MCF 10A (cell line): ENCODE results near the gene SETBP1. TPM values are rescaled to one million over a fixed set of nuclear protein-coding genes. Genes with fewer than 3 reads are reported as not detected.
A peak's percentile ranks its signal among the peaks of the same experiment; 100 is the strongest.

ENCODE experiments used
- BruUV-seq: library from RNA; stranded (reverse); fragments of 400-500 nt; replicated peaks from 2 replicates; lab custom pipeline; 2021; lab: Mats Ljungman, UMichigan
- CTCF ChIA-PET: fragments of 300-600 bp; sonication (Branson Sonifier 250); formaldehyde crosslinking; extraction: SDS; loops from one replicate; lab custom pipeline; 2021; ENCODE audit warnings: antibody characterized with exemption, inconsistent platforms; lab: Yijun Ruan, JAX
- POLR2A ChIA-PET: fragments of 300-600, 350-650 bp; sonication (Branson Sonifier 250); formaldehyde crosslinking; extraction: SDS; loops from one replicate; lab custom pipeline; 2020; ENCODE audit warnings: antibody characterized with exemption, inconsistent platforms; lab: Yijun Ruan, JAX
- DNase-seq: peaks from one replicate; pipeline ENCODE4 v3.0.0-alpha.2; 2018; ENCODE audit not compliant: unreplicated experiment
- H3K27ac Mint-ChIP-seq: one replicate; pipeline ENCODE4 v1.8.0; 2022; ENCODE audit warnings: mild to moderate bottlenecking, low read depth, mixed read lengths; ENCODE audit not compliant: unreplicated experiment
- H3K27me3 Mint-ChIP-seq: one replicate; pipeline ENCODE4 v1.8.0; 2022; ENCODE audit warnings: mixed read lengths; ENCODE audit not compliant: insufficient read depth, unreplicated experiment
- H3K36me3 Mint-ChIP-seq: one replicate; pipeline ENCODE4 v1.8.0; 2022; ENCODE audit warnings: mild to moderate bottlenecking, moderate library complexity, mixed read lengths; ENCODE audit not compliant: insufficient read depth, unreplicated experiment
- H3K4me1 Mint-ChIP-seq: one replicate; pipeline ENCODE4 v1.8.0; 2022; ENCODE audit warnings: mixed read lengths; ENCODE audit not compliant: insufficient read depth, unreplicated experiment
- H3K4me3 Mint-ChIP-seq: one replicate; pipeline ENCODE4 v1.8.0; 2022; ENCODE audit warnings: mild to moderate bottlenecking, moderate library complexity, mixed read lengths; ENCODE audit not compliant: unreplicated experiment
- H3K9me3 Mint-ChIP-seq: one replicate; pipeline ENCODE4 v1.8.0; 2022; ENCODE audit warnings: mixed read lengths; ENCODE audit not compliant: unreplicated experiment
- intact Hi-C: fragments of 100-400 bp; cut with micrococcal nuclease; formaldehyde crosslinking; loops from 2 replicates; pipeline ENCODE4 v1.14.1; 2022
- total RNA-seq: library from RNA; stranded (reverse); gene quantifications from 2 replicates; pipeline ENCODE4 v1.2.3, GENCODE V29; 2022
- TF ChIP-seq, protein P1 (sequence below): fragments of 200-600 bp; IDR thresholded peaks from one replicate; pipeline ENCODE4 v1.8.0; 2022; ENCODE audit warnings: antibody characterized with exemption, mild to moderate bottlenecking; ENCODE audit not compliant: unreplicated experiment

Gene SETBP1
- total RNA-seq, 1 experiment from 2014 or later, result 4.8 TPM

DNA sequence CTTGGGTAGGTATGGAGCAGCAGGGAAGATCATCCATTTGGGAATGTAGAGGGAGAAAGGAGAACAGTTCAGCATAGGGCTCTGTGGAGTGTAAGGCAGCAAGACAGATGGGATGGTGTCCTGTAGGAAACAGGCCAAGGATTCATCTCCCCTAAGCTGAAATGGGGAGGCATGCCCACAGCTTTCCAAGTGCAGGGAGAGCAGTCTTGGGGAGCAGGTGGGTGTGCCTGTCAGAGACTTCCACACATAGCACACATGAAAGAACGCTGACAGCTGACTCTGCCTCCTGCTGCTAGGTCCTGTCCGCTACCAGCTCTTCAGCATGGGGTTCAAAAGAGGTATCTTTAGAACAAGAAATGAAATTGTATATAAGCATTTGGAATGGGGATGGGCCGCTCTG, 9.0 kb downstream of the SETBP1 start:
- no TSS peak for BruUV-seq
- no peaks in the 10 kb centered on the region for H3K36me3 Mint-ChIP-seq
- no peak for DNase-seq
- no peaks in the 10 kb centered on the region for H3K9me3 Mint-ChIP-seq
- peaks cover 24% of the 10 kb centered on the region for H3K4me1 Mint-ChIP-seq
- H3K4me3 Mint-ChIP-seq, result no peak overlapping the region
- H3K27ac Mint-ChIP-seq, result no peak overlapping the region
- H3K27me3 Mint-ChIP-seq, result no peaks in the 10 kb centered on the region
- intact Hi-C loops, result loop anchor here (10.0 kb wide), 1 partner anchor 45 kb away; no protein-coding TSS in a partner anchor
- TF ChIP-seq, protein P1, sequence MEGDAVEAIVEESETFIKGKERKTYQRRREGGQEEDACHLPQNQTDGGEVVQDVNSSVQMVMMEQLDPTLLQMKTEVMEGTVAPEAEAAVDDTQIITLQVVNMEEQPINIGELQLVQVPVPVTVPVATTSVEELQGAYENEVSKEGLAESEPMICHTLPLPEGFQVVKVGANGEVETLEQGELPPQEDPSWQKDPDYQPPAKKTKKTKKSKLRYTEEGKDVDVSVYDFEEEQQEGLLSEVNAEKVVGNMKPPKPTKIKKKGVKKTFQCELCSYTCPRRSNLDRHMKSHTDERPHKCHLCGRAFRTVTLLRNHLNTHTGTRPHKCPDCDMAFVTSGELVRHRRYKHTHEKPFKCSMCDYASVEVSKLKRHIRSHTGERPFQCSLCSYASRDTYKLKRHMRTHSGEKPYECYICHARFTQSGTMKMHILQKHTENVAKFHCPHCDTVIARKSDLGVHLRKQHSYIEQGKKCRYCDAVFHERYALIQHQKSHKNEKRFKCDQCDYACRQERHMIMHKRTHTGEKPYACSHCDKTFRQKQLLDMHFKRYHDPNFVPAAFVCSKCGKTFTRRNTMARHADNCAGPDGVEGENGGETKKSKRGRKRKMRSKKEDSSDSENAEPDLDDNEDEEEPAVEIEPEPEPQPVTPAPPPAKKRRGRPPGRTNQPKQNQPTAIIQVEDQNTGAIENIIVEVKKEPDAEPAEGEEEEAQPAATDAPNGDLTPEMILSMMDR, result no peak
- ChIA-PET POLR2A (no interaction called here), CTCF (interaction anchor here (0.6 to 0.7 kb wide), 3 partner anchors 149 to 862 kb away, joined by 3 to 5 read pairs (median 3); no protein-coding TSS in a partner anchor)

DNA sequence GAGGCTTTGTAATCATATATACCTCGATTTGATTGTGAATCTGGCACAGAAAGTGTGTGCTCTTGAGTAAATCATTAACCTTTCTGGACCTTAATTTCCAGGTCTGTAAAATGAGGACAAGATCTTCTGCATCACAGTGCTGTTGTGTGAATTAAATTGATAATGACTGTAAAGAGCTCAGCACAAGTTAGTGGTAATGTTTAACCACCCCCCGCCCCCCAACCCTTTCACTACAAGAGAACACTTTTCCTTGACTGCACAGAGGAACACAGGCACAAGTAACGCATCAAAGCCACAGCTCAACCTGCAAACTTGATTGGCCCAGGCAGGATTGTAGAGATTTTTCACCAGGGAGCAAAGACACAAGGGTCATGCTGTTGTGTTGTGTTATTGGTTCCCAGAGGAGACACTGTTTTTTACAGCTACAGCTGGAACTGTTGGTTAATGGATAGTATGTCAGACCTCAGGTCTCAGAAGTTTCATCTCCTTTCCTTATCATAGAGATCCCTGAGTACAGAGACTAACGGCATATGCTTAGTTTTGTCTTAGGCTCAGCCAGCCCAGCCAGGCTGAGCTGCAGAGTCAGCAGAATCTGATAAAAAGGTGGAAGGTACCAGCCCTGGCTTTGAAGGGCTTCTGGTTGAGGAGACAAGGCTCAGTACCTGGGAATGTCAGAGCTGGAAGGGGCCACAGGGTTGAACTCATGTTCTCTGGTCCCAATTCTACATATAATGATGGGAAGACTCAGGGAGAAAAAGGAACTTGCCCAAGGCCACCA, 10.6 kb downstream of the SETBP1 start:
- no peak overlapping the region for H3K4me3 Mint-ChIP-seq
- H3K9me3 Mint-ChIP-seq, result no peaks in the 10 kb centered on the region
- H3K27me3 Mint-ChIP-seq, result no peaks in the 10 kb centered on the region
- TF ChIP-seq, protein P1, result no peak
- intact Hi-C loops, result no loop called here
- BruUV-seq, result no TSS peak
- no peak for DNase-seq
- ChIA-PET CTCF (interaction anchor here (0.6 to 3.2 kb wide), 4 partner anchors 9 to 1094 kb away, joined by 3 to 7 read pairs (median 4); no protein-coding TSS in a partner anchor), POLR2A (interaction anchor here (0.5 to 0.9 kb wide), 2 partner anchors 201 to 821 kb away, joined by 3 read pairs; no protein-coding TSS in a partner anchor)
- H3K27ac Mint-ChIP-seq, result no peak overlapping the region
- peaks cover 29% of the 10 kb centered on the region for H3K4me1 Mint-ChIP-seq
- H3K36me3 Mint-ChIP-seq, result no peaks in the 10 kb centered on the region

DNA sequence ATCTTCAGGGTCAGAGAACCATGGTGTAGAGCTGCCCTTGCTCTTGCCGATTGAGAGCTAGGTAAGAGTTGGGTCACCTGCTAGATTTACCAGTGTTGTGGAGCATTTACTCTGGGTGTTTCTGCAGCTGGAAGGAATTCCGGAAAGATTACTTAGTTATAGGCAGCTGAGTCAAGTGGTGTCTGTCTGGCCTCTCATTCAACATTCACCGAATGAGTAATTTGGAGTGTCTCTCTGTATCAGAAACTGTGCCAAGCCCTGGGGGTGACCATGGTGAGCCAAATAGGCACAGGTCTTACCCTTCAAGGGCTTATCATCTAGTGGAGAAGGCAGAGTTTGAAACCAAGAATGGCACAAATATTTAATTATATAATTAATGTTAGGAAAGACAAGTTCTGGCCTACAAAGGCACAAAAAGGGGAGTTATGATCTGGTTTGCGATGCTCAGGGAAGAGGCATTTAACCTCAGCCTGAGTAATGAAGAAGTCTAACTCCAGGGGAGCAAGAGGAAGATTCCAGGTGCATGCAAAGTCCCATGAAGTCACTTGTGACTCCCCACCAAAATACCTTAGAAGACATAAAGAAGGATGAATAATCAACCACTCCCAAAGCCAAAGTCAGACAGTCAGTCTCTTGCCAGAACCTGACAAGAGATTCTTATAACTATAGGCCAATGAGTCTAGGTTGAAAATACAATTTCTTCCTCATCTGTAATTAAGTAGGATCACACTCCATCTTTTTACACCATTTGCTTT, 12.5 kb downstream of the SETBP1 start:
- TF ChIP-seq, protein P1, result no peak
- intact Hi-C loops, result no loop called here
- ChIA-PET CTCF (interaction anchor here (1.1 to 3.2 kb wide), 3 partner anchors 114 to 692 kb away, joined by 3 to 7 read pairs (median 3); no protein-coding TSS in a partner anchor), POLR2A (interaction anchor here (0.7 to 1.4 kb wide), 2 partner anchors 9 to 624 kb away, joined by 3 to 6 read pairs; no protein-coding TSS in a partner anchor)
- DNase-seq, result peak; percentile 61
- Mint-ChIP-seq H3K27ac (no peak overlapping the region), H3K4me1 (peaks cover 41% of the 10 kb centered on the region), H3K36me3 (no peaks in the 10 kb centered on the region), H3K27me3 (no peaks in the 10 kb centered on the region), H3K9me3 (no peaks in the 10 kb centered on the region), H3K4me3 (no peak overlapping the region)
- BruUV-seq, result no TSS peak
